Natural killer cell treated with Interleukin-12 subunit alpha and Interleukin-12 subunit beta and Interleukin-15 and Interleukin-18, amount 100 ng/mL, for 72 hours (primary cell): ENCODE measurements around the gene IL15. TPM values are rescaled to one million over a fixed set of nuclear protein-coding genes. Genes with fewer than 3 reads are reported as not detected.
"Not testable (repeated sequence)": the region's sequence is repeated elsewhere in the genome, so short reads cannot be mapped to it uniquely, and the experiment has no call there.

Experiments used
- ATAC-seq, 2 donors: fragments of 150-1000 bp; cut with Tn5 transposase in 1 of 2; sonication (Bioruptor Pico), chemical (Tn5 transposase) in 1 of 2; 2 replicates each; pipeline ENCODE4 v1.10.0; 2021
- DNase-seq: peaks from one replicate; pipeline ENCODE4 v3.0.0; 2022; ENCODE audit warnings: low spot score
- H3K27ac Mint-ChIP-seq, 2 donors: 1 replicate in 1 of 2; 2 replicates in 1 of 2; pipeline ENCODE4 v1.8.0; 2022; ENCODE audit warnings: mixed read lengths in 2 of 2, mild to moderate bottlenecking in 1 of 2, moderate library complexity in 1 of 2
- H3K27me3 Mint-ChIP-seq, 2 donors: 1 replicate in 1 of 2; 2 replicates in 1 of 2; pipeline ENCODE4 v1.8.0; 2022; ENCODE audit warnings: mixed read lengths in 2 of 2
- H3K36me3 Mint-ChIP-seq: one replicate; pipeline ENCODE4 v1.8.0; 2022; ENCODE audit warnings: mixed read lengths
- H3K4me1 Mint-ChIP-seq, 2 donors: 1 replicate in 1 of 2; 2 replicates in 1 of 2; pipeline ENCODE4 v1.8.0; 2022; ENCODE audit warnings: low read depth in 2 of 2, mixed read lengths in 2 of 2, mild to moderate bottlenecking in 1 of 2
- H3K4me3 Mint-ChIP-seq: one replicate; pipeline ENCODE4 v1.8.0; 2022; ENCODE audit warnings: mixed read lengths
- H3K9me3 Mint-ChIP-seq: 2 replicates; pipeline ENCODE4 v1.8.0; 2022; ENCODE audit warnings: mixed read lengths
- total RNA-seq, 2 donors: library from RNA; stranded (reverse); gene quantifications; one replicate each; pipeline ENCODE4 v1.2.3, GENCODE V29; 2022

Gene IL15, protein sequence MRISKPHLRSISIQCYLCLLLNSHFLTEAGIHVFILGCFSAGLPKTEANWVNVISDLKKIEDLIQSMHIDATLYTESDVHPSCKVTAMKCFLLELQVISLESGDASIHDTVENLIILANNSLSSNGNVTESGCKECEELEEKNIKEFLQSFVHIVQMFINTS
- total RNA-seq: 1 to 10 TPM; 4.7 to 7.2 TPM

DNA sequence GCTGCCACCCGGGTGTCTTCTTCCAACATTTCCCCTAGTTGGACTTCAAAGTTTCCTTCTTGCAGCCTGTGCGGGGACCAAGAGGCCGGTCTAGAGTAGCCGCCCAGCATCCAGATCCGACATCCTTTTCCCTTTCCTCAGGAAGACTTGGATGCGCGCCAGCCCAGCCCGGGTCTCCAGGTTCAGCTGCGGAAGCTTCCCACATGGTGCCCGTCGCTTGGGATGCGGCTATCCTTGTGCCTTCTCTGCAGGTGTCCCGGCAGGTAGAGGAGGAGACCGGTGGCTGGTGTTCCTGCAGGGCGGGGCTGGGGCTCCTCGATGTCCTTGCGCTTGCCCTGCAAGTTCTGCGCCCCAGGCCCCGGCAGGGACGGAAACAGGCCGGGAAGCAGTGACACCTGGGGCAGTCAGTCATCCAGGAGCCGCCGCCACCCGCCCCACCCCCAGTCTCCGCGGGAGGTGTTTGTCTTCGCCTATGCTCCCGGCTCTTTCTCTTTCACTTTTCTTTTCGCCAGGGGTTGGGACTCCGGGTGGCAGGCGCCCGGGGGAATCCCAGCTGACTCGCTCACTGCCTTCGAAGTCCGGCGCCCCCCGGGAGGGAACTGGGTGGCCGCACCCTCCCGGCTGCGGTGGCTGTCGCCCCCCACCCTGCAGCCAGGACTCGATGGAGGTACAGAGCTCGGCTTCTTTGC is at the start of gene IL15:
TSS of gene IL15 (plus strand) at position 502 of the 689 bp plus-strand sequence. CDS start 82,882 bp downstream, outside the sequence.
- peak within 1 kb of the TSS; percentile 91 for H3K4me3 Mint-ChIP-seq
- peak within 1 kb of the TSS; percentile 70 to 89 for H3K27ac Mint-ChIP-seq
- peak; percentile 93 to 96 for ATAC-seq
- H3K27me3 Mint-ChIP-seq: no peaks in the 10 kb centered on the region
- H3K36me3 Mint-ChIP-seq: no peaks in the 10 kb centered on the region
- H3K4me1 Mint-ChIP-seq: peaks cover 29 to 31% of the 10 kb centered on the region in 2 donors
- DNase-seq: peak; percentile 88
- H3K9me3 Mint-ChIP-seq: no peaks in the 10 kb centered on the region

DNA sequence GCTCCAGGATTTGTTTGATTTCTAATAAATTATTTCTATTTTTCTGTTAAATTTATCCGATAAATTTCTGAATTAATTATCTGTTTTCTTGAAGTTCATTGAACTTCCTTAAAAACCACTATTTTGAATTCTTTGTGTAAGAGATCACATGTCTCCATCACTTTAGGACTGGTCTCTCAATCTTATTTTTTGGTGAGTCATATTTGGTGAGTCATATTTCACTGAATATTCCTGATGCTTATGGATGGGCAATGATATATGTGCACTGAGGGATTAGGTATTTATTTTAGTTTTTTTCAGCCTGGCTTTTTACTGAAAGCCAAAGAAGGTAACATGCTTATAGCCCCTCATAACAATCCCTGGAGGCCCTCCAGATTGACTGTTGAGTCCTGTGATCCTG is 48.5 kb upstream of the IL15 start:
- Mint-ChIP-seq H3K36me3 (no peaks in the 10 kb centered on the region), H3K9me3 (no peaks in the 10 kb centered on the region), H3K27ac (no peak overlapping the region), H3K27me3 (no peaks in the 10 kb centered on the region), H3K4me1 (no peaks in the 10 kb centered on the region), H3K4me3 (no peak overlapping the region)
- no peak for ATAC-seq
- no peak for DNase-seq

DNA sequence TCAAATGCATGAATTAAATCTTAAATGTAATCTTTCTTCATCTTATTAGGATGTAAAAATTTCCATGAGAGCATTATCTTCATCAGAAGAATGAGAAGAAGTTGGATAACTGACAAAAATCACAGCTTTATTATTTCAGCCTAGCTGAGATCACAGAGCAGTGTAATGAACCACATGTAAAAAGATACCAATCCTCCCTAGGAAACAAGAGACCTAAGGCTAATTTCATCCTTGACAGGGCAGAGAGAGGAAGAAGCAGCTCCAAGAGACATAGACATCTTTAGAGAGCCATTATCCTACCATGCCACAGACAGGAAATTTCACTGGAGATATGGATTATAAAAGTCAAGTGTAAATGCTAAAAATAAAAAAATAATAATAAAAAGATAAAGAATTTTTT is 40.9 kb upstream of the IL15 start:
- Mint-ChIP-seq H3K27me3 (no peaks in the 10 kb centered on the region), H3K4me3 (no peak overlapping the region), H3K9me3 (no peaks in the 10 kb centered on the region), H3K36me3 (no peaks in the 10 kb centered on the region), H3K4me1 (no peaks in the 10 kb centered on the region), H3K27ac (no peak overlapping the region)
- ATAC-seq (no peak), DNase-seq (no peak)

DNA sequence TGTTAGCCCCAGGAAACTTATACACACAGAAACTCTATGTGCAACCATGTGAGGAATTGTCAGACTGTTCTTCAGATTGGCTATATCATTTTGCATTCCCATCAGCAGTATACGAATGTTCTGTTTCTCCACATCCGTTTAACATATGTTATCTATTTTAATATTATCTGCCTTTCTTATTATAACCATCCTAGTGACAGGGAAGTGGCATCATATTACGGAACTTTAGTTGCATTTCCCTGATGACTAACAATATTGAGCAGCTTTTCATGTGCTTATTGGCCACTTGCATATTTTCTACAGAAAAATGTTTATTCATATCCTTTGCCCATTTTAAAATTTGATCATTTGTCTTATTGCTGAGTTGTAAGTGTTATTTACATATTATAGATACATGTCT is 36.5 kb upstream of the IL15 start:
- Mint-ChIP-seq H3K27ac (no peak overlapping the region), H3K9me3 (no peaks in the 10 kb centered on the region), H3K36me3 (no peaks in the 10 kb centered on the region), H3K4me1 (peaks cover 5% of the 10 kb centered on the region in 2 donors), H3K4me3 (no peak overlapping the region), H3K27me3 (peaks cover 0 to 8% of the 10 kb centered on the region in 2 donors)
- DNase-seq (no peak), ATAC-seq (no peak)

DNA sequence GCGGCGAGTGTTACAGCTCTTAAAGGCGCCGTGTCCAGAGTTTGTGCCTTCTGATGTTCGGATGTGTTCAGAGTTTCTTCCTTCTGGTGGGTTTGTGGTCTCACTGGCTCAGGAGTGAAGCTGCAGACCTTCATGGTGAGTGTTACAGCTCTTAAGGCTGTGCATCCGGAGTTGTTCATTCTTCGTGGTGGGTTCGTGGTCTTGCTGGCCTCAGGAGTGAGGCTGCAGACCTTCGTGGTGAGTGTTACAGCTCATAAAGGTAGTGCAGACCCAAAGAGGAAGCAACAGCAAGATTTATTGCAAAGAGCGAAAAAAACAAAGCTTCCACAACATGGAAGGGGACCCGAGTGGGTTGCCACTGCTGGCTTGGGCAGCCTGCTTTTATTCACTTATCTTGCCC is 31.7 kb upstream of the IL15 start:
- not testable (repeated sequence) for H3K27ac Mint-ChIP-seq, H3K36me3 Mint-ChIP-seq, DNase-seq, H3K9me3 Mint-ChIP-seq, H3K4me1 Mint-ChIP-seq
- H3K27me3 Mint-ChIP-seq: peaks cover 11 to 24% of the 10 kb centered on the region in 2 donors
- ATAC-seq: peak; percentile 46 to 53
- H3K4me3 Mint-ChIP-seq: peak overlapping the region; percentile 61

DNA sequence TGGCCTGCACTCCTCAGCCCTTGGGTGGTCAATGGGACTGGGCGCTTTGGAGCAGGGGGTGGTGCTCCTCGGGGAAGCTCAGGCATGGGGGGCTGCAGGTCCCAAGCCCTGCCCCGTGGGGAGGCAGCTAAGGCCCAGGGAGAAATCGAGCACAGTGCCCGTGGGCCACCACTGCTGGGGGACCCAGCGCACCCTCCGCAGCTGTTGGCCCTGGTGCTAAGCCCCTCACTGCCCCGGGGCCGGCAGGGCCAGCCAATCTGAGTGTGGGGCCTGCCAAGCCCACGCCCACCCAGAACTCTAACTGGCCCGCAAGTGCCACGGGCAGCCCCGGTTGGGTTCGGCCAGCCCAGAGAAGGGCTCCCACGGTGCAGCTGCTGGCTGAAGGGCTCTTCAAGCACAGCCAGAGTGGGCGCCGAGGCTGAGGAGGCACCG is 30.9 kb upstream of the IL15 start:
- H3K4me3 Mint-ChIP-seq: no peak overlapping the region
- H3K27me3 Mint-ChIP-seq: peaks cover 11 to 25% of the 10 kb centered on the region in 2 donors
- H3K4me1 Mint-ChIP-seq: peaks cover 6 to 7% of the 10 kb centered on the region in 2 donors
- H3K36me3 Mint-ChIP-seq: no peaks in the 10 kb centered on the region
- H3K27ac Mint-ChIP-seq: no peak overlapping the region
- no peak for DNase-seq
- ATAC-seq: no peak
- no peaks in the 10 kb centered on the region for H3K9me3 Mint-ChIP-seq

DNA sequence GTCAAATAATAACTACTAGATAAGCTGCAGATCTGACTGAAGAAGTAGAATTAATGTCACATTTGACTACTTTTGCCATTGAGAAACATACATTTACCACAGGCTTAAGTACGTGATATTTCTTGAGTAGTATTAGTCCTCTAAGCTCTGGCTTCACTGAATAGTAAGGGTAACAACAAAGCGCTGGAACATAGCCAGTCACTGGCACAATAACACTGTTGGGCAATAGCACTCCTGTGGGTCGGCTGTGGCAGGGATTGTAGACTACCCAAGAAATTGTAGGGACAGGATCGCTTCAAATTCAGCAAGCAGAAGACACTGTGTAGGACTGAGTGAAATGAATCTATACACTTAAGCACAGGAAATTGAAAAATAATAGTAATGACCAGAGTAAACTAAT is 27.1 kb upstream of the IL15 start:
- Mint-ChIP-seq H3K9me3 (no peaks in the 10 kb centered on the region), H3K27ac (no peak overlapping the region), H3K4me1 (peaks cover 6 to 7% of the 10 kb centered on the region in 2 donors), H3K36me3 (no peaks in the 10 kb centered on the region), H3K4me3 (no peak overlapping the region), H3K27me3 (peaks cover 11 to 24% of the 10 kb centered on the region in 2 donors)
- DNase-seq (no peak), ATAC-seq (no peak)

DNA sequence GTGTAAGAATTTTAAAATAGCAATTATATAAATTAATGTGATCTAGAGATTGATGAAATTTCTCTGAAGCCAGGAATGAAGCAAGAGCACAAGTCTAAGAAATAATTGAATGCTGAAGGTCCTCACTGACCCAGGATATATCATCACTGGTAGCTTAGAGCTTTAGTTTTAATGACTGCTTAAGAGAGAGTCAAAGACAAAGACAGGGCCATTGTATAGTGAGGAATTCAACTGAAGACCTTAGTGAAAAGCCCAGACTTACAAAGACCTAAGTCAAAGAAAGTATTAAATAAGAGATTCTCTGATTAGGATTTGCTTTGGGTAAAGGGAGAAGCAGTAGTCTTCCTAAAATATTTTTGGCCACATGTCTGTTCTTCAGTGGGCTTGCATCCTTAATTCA is 26.0 kb upstream of the IL15 start:
- peaks cover 0 to 4% of the 10 kb centered on the region in 2 donors for H3K4me1 Mint-ChIP-seq
- H3K4me3 Mint-ChIP-seq: no peak overlapping the region
- ATAC-seq: no peak
- H3K36me3 Mint-ChIP-seq: no peaks in the 10 kb centered on the region
- no peaks in the 10 kb centered on the region for H3K9me3 Mint-ChIP-seq
- DNase-seq: no peak
- no peak overlapping the region for H3K27ac Mint-ChIP-seq
- H3K27me3 Mint-ChIP-seq: peaks cover 11 to 24% of the 10 kb centered on the region in 2 donors

DNA sequence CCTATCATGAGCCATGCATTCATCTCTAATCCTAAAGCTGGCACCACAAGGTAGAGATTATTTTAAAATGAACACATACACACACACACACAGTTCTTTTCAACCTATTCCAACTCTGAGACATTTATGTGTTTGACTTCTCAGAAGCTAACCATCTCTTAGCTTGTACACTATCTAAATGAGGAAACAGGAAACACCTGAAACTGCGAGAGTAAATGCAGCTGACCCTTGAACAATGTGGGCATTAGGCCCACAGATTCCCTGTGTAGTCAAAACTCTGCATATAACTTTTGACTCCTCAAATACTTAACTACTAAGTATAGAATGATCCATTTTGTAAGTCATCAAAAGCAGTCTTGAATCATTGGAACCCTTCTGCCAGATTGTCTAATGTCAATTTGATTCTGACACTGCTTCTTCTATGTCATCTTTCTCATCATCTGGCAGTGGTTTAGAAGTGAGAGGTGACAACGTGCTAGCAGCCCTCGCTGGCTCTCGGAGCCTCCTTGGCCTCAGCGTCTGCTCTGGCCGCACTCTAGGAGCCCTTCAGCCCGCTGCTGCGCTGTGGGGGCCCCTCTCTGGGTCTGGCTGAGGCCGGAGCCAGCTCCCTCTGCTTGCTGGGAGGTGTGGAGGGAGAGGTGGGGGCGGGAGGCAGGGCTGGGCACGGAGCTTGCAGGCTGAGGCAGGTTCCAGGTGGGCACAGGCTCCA is 21.4 kb upstream of the IL15 start:
- ATAC-seq: peak in 1 of 2 donors; percentile 45
- Mint-ChIP-seq H3K36me3 (no peaks in the 10 kb centered on the region), H3K4me1 (peaks cover 0 to 11% of the 10 kb centered on the region in 2 donors), H3K27me3 (peaks cover 9 to 13% of the 10 kb centered on the region in 2 donors), H3K9me3 (peaks cover 4% of the 10 kb centered on the region), H3K4me3 (no peak overlapping the region), H3K27ac (no peak overlapping the region)
- DNase-seq: no peak

DNA sequence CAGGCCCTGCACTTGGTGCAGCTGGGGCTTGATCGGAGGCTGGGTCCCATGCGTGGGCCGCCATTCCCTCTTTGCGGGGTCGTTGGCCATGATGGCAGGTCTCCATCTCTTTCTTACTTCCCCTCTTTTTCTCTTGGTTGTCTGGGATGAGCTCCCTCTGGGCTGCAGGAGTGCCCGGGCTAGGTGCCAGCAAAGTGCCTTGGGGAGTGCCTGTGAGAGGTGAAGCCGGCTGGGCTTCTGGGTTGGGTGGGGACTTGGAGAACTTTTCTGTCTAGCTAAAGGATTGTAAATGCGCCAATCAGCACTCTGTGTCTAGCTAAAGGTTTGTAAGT is 20.8 kb upstream of the IL15 start:
- not testable (repeated sequence) for DNase-seq, ATAC-seq, H3K27ac Mint-ChIP-seq, H3K4me3 Mint-ChIP-seq, H3K9me3 Mint-ChIP-seq, H3K36me3 Mint-ChIP-seq
- Mint-ChIP-seq H3K27me3 (peaks cover 9 to 11% of the 10 kb centered on the region in 2 donors), H3K4me1 (peaks cover 0 to 11% of the 10 kb centered on the region in 2 donors)

DNA sequence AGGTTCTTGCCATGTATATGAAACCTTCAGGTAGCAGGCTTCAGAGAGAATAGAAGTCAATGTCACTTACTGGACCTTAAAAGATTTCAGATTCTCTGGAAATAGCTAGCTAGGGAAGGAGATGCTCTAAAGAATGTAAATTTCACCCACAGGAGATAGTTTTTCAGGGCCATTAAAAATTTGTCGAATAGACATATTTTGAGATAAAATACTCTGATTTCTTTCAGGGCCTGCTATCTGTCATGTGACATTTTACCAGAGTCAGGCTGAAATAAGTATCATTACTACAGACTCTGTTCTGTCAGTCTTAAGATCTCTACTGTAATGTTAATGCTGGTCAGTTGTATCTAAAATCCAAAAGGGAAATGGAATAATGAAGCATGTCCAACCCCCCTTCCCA is 15.7 kb upstream of the IL15 start:
- no peaks in the 10 kb centered on the region for H3K36me3 Mint-ChIP-seq
- no peak overlapping the region for H3K4me3 Mint-ChIP-seq
- peaks cover 10 to 12% of the 10 kb centered on the region in 2 donors for H3K27me3 Mint-ChIP-seq
- no peak overlapping the region for H3K27ac Mint-ChIP-seq
- DNase-seq (no peak), ATAC-seq (no peak)
- H3K9me3 Mint-ChIP-seq: peaks cover 4% of the 10 kb centered on the region
- H3K4me1 Mint-ChIP-seq: peaks cover 0 to 7% of the 10 kb centered on the region in 2 donors

DNA sequence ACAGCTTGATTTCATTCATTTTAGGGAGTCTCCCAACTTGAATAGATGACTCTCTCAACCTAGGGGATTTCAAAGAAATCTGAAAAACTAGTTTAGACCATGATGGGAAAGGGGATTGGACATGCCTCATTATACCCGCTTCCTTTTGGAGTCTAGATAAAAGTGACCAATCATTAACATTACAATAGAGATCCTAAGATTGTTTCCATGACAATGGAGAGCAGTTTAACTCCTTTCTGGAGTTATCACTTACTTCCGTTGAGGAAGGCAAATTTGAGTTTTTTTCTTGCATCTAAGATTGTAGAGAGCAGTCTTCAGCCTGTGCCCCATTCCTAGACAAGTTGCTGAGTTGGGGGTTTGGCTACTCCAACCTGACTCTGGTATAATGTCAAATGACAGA is 11.4 kb upstream of the IL15 start:
- Mint-ChIP-seq H3K4me1 (no peaks in the 10 kb centered on the region), H3K27ac (no peak overlapping the region), H3K4me3 (no peak overlapping the region), H3K27me3 (peaks cover 8 to 14% of the 10 kb centered on the region in 2 donors), H3K36me3 (no peaks in the 10 kb centered on the region), H3K9me3 (no peaks in the 10 kb centered on the region)
- no peak for DNase-seq
- ATAC-seq: no peak

DNA sequence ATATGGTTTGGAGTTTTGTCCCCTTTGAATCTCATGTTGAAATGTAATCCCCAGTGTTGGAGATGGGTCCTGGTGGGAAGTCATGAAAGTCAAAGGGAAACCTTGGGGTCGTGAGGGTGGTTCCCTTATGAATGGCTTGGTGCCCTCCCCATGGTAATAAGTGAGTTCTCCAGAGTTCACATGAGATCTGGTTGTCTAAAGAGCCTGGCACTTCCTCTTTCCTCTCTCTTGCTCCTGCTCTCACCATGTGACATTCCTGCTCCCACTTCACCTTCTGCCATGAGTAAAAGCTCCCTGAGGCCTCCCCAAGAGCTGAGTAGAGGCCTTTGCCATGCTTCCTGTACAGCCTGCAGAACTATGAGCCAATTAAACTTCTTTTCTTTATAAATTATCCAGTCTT is 5.5 kb upstream of the IL15 start:
- Mint-ChIP-seq H3K4me3 (no peak overlapping the region), H3K27ac (no peak overlapping the region), H3K36me3 (no peaks in the 10 kb centered on the region), H3K27me3 (peaks cover 6 to 9% of the 10 kb centered on the region in 2 donors), H3K9me3 (no peaks in the 10 kb centered on the region), H3K4me1 (peaks cover 0 to 7% of the 10 kb centered on the region in 2 donors)
- DNase-seq: no peak
- ATAC-seq: no peak

DNA sequence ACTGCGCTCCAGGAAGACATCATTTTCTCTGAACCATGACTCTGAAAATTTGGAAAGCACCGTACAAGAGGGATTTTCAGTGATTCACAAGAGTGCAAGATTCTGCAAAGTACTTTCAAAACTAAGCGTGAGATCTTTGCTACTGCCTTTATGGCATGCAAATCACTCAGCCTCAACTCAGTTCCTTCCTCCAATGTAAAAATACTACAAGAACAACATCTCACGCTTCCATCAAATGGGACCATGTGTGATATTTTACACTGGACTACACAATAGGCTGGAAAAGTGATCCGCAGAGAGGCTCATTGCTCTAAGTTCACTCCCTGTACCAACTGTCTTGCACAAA is 674 bp upstream of the IL15 start:
- peak overlapping the region; percentile 91 for H3K4me3 Mint-ChIP-seq
- H3K4me1 Mint-ChIP-seq: peaks cover 28 to 29% of the 10 kb centered on the region in 2 donors
- H3K36me3 Mint-ChIP-seq: no peaks in the 10 kb centered on the region
- H3K9me3 Mint-ChIP-seq: no peaks in the 10 kb centered on the region
- peak overlapping the region; percentile 70 to 89 for H3K27ac Mint-ChIP-seq
- no peaks in the 10 kb centered on the region for H3K27me3 Mint-ChIP-seq
- no peak for DNase-seq
- ATAC-seq: peak; percentile 19 to 44
